ENCODE measurements around the gene LRRC71.

LRRC71 gene

GRCh38 chr1:156920233-156921052 lies at the start of gene LRRC71:
Gene LRRC71, plus strand, starts transcription at chr1:156920632. Its CDS starts 172 bp downstream, at chr1:156920804.
- peak; percentile 25 for DNase-seq (ENCODE audit: low read depth)

- no peak for DNase-seq (ENCODE audit: low read depth)
These were observed 46.8 kb upstream of the LRRC71 start for GRCh38 chr1:156873659-156874058.

- no peak for DNase-seq (ENCODE audit: low read depth)
These were observed 46.3 kb upstream of the LRRC71 start for GRCh38 chr1:156874142-156874541.

GRCh38 chr1:156874572-156875340 lies 45.7 kb upstream of the LRRC71 start:
- DNase-seq (ENCODE audit: low read depth): no peak

- DNase-seq (ENCODE audit: low read depth): no peak
These were observed 45.2 kb upstream of the LRRC71 start for GRCh38 chr1:156875341-156875615.

GRCh38 chr1:156876281-156876680 lies 44.2 kb upstream of the LRRC71 start:
- DNase-seq (ENCODE audit: low read depth): no peak

GRCh38 chr1:156877433-156878170 lies 42.8 kb upstream of the LRRC71 start:
- no peak for DNase-seq (ENCODE audit: low read depth)

- DNase-seq (ENCODE audit: low read depth): no peak
These were observed 40.6 kb upstream of the LRRC71 start for GRCh38 chr1:156879876-156880275.

- no peak for DNase-seq (ENCODE audit: low read depth)
These were observed 40.0 kb upstream of the LRRC71 start for GRCh38 chr1:156880473-156880872.

GRCh38 chr1:156881101-156881500 lies 39.3 kb upstream of the LRRC71 start:
- no peak for DNase-seq (ENCODE audit: low read depth)

- no peak for DNase-seq (ENCODE audit: low read depth)
These were observed 38.8 kb upstream of the LRRC71 start for GRCh38 chr1:156881663-156882062.

- DNase-seq (ENCODE audit: low read depth): no peak
These were observed 37.9 kb upstream of the LRRC71 start for GRCh38 chr1:156882543-156882942.

- DNase-seq (ENCODE audit: low read depth): no peak
These were observed 36.5 kb upstream of the LRRC71 start for GRCh38 chr1:156883919-156884318.

GRCh38 chr1:156884560-156885184 lies 35.8 kb upstream of the LRRC71 start:
- DNase-seq (ENCODE audit: low read depth): no peak

- no peak for DNase-seq (ENCODE audit: low read depth)
These were observed 35.1 kb upstream of the LRRC71 start for GRCh38 chr1:156885314-156885713.

GRCh38 chr1:156885880-156886355 lies 34.5 kb upstream of the LRRC71 start:
- no peak for DNase-seq (ENCODE audit: low read depth)

- DNase-seq (ENCODE audit: low read depth): no peak
These were observed 33.7 kb upstream of the LRRC71 start for GRCh38 chr1:156886583-156887281.

GRCh38 chr1:156887317-156887716 lies 33.1 kb upstream of the LRRC71 start:
- no peak for DNase-seq (ENCODE audit: low read depth)

GRCh38 chr1:156887734-156888133 lies 32.7 kb upstream of the LRRC71 start:
- no peak for DNase-seq (ENCODE audit: low read depth)

GRCh38 chr1:156889802-156890580 lies 30.4 kb upstream of the LRRC71 start:
- peak; percentile 32 for DNase-seq (ENCODE audit: low read depth)
